Urinary bladder (tissue), 4 donors: ENCODE measurements around the gene C2orf72. TPM values are rescaled to one million over a fixed set of nuclear protein-coding genes. Genes with fewer than 3 reads are reported as not detected.
"Not testable (repeated sequence)": the region's sequence is repeated elsewhere in the genome, so short reads cannot be mapped to it uniquely, and the experiment has no call there.

Experiments used
- DNase-seq: peaks from one replicate; pipeline ENCODE4 v3.0.0-alpha.2; 2015; ENCODE audit errors: extremely low spot score
- H3K27ac ChIP-seq: one replicate; pipeline ENCODE4 v1.5.1; 2013; ENCODE audit warnings: low read depth, mild to moderate bottlenecking, moderate library complexity
- H3K36me3 ChIP-seq: one replicate; pipeline ENCODE4 v1.6.1; 2013; ENCODE audit warnings: mild to moderate bottlenecking, moderate library complexity; ENCODE audit not compliant: insufficient read depth
- H3K4me1 ChIP-seq: one replicate; pipeline ENCODE4 v1.6.1; 2013; ENCODE audit warnings: mild to moderate bottlenecking, moderate library complexity; ENCODE audit not compliant: insufficient read depth
- H3K4me3 ChIP-seq: one replicate; pipeline ENCODE4 v1.5.1; 2013; ENCODE audit warnings: low read depth, low read length
- WGBS: extraction: QIAGEN DNeasy Blood & Tissue Kit; methylation state at CpG from one replicate; pipeline ENCODE4 v1.1.7; 2013; 5-methylcytosine and 5-hydroxymethylcytosine counted together
- polyA plus RNA-seq: library from polyadenylated mRNA; stranded (reverse); fragments of 200-250 nt; gene quantifications from one replicate; pipeline ENCODE4 v1.2.3, GENCODE V29; 2013
- total RNA-seq: library from RNA; depleted of rRNA; stranded (reverse); fragments of >200 nt; gene quantifications from one replicate; pipeline ENCODE4 v1.2.3, GENCODE V29; 2014
- donor health status: healthy with polysubstance abuse.
- donor health status: healthy.

The C2orf72 gene
- total and polyA plus RNA-seq, 2 donors, result 0.91 to 3.7 TPM

DNA sequence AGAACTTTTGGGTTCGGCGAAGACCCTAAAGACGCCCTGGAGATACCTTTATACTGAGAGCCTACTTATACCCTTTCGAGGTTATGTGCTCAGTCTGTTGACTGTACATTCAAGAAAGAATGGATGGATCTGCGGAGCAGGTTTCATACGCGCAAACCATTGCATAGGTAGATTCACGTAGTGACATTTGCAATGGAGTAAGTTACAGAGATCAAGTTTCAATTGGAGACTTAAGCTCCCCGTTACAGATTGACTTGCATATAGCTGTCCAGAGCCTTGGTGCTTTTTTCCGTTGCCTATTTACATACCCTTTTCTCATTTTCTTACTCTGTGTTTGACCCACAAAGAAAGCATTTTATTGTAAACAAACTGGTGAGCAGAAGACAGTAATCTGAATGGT is 20.3 kb downstream of the C2orf72 start:
- Histone ChIP-seq H3K4me1 (no peaks in the 10 kb centered on the region), H3K36me3 (peaks cover 2% of the 10 kb centered on the region), H3K4me3 (peak overlapping the region; percentile 97), H3K27ac (no peak overlapping the region)
- no peak for DNase-seq
- WGBS, result 4% methylated on average over 10 of the region's 10 CpGs

DNA sequence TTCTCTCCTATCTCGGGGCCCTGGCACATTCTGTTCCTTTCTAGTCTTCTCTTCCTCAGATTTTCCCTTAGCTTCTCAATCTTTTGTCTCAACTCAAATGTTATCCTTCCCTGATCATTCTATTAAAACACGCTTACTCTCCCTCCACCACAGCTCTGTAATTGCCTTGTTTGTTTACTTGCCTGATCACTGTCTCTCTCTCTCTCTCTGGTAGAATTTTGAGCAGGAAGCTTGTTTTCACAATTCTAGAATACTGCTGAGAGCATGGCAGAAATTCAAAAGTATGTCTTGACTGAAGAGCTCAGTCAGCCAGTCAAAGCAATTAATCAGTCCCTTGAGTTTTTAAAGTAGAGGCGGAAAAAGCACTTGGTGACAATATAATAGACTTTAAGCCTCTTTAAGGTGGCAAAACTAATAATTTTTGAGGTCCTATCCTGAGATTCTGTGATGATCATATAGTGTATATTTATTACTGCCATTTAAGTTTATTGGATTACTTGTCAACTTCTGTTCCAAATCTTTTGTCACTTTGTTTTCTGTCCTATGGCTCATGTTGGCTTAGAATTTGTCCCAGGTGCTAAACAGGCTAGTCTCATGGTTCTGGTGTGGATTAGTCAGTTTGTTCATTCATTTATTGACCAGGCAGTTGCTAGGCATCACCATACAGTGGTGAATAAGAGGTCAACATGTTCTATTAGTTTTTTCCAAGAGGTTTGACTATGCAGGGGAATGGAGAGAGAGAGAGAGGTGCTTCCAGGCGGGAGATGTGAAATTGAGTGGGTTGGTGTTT is 21.6 kb downstream of the C2orf72 start:
- no peak overlapping the region for H3K4me3 ChIP-seq
- 84% methylated on average over 4 of the region's 4 CpGs for WGBS
- no peak overlapping the region for H3K27ac ChIP-seq
- DNase-seq, result no peak
- peaks cover 2% of the 10 kb centered on the region for H3K36me3 ChIP-seq
- H3K4me1 ChIP-seq, result no peaks in the 10 kb centered on the region

DNA sequence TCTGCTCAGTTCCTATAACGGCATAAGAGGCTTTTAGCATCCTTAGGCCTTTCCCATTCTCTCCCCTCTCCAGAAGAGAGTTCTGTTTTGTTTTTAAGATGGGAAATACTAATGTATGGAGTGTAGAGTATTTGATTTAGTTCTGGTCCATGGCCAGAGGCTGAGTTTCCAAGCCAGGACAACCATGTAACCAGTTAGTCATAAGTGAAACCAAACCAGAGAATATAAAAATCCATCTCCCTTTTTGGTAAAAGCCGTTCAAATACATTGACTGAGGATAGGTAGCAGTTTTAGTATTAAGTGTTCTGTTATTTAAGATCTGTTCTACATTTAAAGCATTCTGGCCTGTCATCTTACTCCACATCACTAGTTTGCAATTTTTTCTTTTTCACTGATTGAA is 22.4 kb downstream of the C2orf72 start:
- H3K4me3 ChIP-seq, result no peak overlapping the region
- H3K27ac ChIP-seq, result no peak overlapping the region
- peaks cover 3% of the 10 kb centered on the region for H3K36me3 ChIP-seq
- no peak for DNase-seq
- WGBS, result 82% methylated on average over 2 of the region's 2 CpGs
- H3K4me1 ChIP-seq, result no peaks in the 10 kb centered on the region

DNA sequence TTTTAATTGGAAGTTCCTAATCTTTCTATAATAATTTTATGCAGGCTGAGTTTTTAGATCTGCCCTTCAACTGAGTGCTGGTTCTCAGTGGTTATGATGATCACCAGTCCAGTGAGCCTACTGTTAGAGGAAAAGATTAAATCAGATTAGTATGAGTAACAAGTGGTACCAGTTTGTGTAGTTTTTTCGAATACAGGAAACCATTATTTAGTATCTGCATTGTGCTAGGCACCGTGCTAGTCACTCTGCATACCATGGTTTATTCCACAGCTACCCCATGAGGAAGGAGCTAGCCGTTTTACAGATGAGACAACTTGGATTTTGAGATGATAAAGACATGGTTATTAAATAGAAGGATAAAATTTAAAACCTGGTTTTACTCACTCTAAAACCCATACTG is 25.5 kb downstream of the C2orf72 start:
- Histone ChIP-seq H3K27ac (no peak overlapping the region), H3K36me3 (peaks cover 5% of the 10 kb centered on the region), H3K4me3 (no peak overlapping the region), H3K4me1 (no peaks in the 10 kb centered on the region)
- no peak for DNase-seq
- WGBS, result 86% methylated on average over 3 of the region's 3 CpGs

DNA sequence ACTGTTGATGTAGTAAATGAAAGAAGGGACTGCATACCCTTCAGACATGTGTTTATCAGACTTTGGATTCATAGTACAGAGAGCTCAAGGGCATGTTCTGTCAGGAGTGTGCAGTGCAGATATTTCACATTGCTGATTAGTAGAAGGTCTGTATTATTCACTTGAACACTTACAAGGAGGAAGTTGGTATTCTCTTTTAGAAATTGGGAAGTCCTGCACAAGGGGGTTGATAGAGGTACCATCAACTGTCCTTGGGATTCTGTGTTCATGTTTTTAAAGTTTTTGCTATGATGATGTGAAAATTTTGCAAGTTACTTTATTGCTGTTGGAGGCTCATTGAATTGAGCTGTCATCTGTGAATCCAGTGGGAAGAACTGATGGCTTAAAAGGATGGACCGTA is 26.0 kb downstream of the C2orf72 start:
- Histone ChIP-seq H3K4me1 (no peaks in the 10 kb centered on the region), H3K36me3 (peaks cover 5% of the 10 kb centered on the region), H3K4me3 (no peak overlapping the region), H3K27ac (no peak overlapping the region)
- WGBS, result 99% methylated on average over 1 of the region's 1 CpG
- no peak for DNase-seq

DNA sequence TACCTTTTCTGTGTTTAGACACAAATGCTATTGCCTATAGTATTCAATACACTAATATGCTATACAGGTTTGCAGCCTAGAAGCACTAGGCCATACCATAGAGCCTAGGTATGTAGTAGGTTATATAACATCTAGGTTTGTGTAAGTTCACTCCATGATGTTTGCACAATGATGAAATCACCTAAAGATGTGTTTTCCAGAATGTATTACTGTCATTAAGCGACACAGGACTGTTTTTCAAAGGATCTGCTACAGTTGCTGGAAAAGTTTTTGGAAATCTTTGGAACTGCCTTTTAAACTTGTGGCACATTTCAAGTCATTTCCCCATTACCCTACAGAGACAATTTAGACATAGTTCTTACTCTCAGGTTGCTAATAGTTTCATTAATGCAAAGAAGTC is 28.6 kb downstream of the C2orf72 start:
- no peaks in the 10 kb centered on the region for H3K4me1 ChIP-seq
- H3K4me3 ChIP-seq, result no peak overlapping the region
- no peak overlapping the region for H3K27ac ChIP-seq
- H3K36me3 ChIP-seq, result peaks cover 5% of the 10 kb centered on the region
- WGBS, result 93% methylated on average over 1 of the region's 1 CpG
- no peak for DNase-seq

DNA sequence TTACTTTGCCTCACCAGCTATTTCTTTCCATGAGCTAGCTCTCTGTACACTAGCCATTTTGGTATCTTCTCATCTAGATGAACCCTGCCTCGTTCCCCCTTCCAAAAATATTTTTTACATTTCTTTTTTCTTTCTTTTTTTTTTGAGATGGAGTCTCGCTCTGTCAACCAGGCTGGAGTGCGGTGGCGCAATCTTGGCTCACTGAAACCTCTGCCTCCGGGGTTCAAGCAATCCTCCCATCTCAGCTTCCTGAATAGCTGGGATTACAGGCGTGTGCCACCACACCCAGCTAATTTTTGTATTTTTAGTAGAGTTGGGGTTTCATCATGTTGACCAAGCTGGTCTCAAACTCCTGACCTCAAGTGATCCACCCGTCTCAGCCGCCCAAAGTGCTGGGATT is 30.2 kb downstream of the C2orf72 start:
- H3K36me3 ChIP-seq, H3K4me3 ChIP-seq, H3K27ac ChIP-seq, DNase-seq, H3K4me1 ChIP-seq: not testable (repeated sequence)
- WGBS, result 92% methylated on average over 8 of the region's 8 CpGs

DNA sequence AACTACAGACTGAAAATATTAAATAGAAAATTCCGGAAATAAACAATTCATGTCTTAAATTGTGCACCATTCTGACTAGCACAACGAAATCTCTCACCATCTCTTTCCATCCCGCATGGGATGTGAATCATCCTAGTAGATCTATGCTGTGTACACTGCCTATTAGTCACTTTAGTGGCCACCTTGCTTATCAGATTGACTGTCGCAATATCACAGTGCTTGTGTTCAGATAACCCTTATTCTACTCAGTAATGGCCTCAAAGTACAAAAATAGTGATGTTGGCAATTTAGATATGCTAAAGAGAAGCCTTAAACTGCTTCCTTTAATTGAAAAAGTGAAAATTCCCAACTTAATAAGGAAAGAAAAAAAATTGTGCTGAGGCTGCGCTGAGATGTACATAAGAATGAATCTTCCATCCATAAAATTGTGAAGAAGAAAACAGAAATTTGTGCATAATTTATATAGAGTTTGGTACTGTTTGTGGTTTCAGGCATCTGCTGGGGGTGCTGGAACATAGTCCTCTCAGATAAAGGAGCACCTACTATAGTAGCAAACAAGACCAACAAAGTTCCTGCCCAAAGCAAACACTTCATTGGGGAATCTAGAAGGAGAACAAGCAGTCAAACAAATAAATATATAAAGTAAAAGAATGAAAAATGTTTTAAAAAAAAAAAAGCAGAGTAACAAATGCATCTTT is 31.4 kb downstream of the C2orf72 start:
- H3K4me3 ChIP-seq, result no peak overlapping the region
- 90% methylated on average over 5 of the region's 5 CpGs for WGBS
- no peak for DNase-seq
- H3K4me1 ChIP-seq, result no peaks in the 10 kb centered on the region
- no peak overlapping the region for H3K27ac ChIP-seq
- H3K36me3 ChIP-seq, result peaks cover 3% of the 10 kb centered on the region

DNA sequence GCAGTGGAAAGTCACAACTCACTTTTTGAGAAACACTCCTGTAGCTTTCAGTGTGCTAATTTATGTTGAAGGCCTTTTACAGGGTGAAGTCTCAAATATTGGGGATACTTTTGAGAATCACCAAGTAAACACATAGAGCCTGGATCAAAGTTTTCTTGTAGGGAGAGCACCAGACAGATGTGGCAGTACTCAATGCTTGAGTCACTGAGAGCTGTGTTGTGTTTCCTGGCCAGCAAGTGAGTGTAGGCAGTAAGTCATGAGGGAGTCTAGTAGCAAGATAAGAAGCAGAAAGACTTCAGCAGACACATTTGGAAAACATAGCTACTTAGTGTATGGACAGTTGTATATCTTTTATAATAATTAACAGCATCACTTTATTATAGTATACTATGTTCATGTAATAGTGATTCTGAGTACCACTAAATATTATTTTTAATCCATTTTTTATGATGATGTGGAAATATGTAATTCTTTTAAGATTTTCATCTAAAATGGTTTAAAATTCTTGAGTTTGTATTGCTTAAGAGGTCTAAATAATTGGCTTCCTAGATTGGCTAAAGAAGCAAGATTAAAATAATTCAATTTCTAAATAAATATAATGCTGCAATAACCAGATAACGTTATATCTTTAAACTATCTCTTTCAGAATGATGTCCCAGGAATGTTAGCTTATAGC is 32.2 kb downstream of the C2orf72 start:
- no peak for DNase-seq
- H3K27ac ChIP-seq, result no peak overlapping the region
- no peaks in the 10 kb centered on the region for H3K4me1 ChIP-seq
- no peak overlapping the region for H3K4me3 ChIP-seq
- 82% methylated on average over 1 of the region's 1 CpG for WGBS
- peaks cover 3% of the 10 kb centered on the region for H3K36me3 ChIP-seq

DNA sequence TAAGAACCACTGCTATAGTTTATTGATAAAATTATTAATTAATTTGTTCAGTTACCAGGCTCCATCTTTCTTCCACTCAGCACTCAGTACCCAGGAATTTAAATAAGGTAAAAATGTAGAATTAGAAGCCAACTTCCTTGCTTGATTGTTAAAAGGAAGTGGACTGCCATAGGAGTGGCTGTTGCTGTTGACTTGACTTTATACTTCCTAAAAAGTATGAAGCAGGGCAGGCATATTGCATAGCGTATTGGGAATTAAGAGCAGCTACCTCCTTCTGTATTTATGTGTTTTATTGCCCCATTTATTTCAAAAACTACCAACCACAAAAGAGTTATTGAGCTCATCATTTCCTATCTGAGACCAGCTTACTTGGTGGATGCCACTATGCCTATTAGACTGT is 47.2 kb downstream of the C2orf72 start:
- DNase-seq, result no peak
- H3K4me3 ChIP-seq, result no peak overlapping the region
- no peak overlapping the region for H3K27ac ChIP-seq
- no peaks in the 10 kb centered on the region for H3K4me1 ChIP-seq
- H3K36me3 ChIP-seq, result peaks cover 7% of the 10 kb centered on the region
- 92% methylated on average over 1 of the region's 1 CpG for WGBS

DNA sequence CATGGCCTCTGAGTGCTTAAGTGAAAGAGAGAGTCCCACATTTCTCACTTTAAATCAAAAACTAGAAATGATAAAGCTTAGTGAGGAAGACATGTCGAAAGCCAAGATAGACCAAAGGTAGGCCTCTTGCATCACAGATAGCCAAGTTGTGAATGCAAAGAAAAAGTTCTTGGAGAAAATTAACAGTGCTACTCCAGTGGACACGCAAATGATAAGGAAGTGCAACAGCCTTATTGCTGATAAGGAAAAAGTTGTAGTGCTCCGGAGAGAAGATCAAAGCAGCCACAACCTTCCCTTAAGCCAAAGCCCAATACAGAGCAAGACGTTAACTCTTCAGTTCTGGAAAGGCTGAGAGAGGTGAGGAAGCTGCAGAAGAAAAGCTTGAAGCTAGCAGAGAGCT is 51.4 kb downstream of the C2orf72 start:
- no peak for DNase-seq
- H3K36me3 ChIP-seq, result peaks cover 4% of the 10 kb centered on the region
- H3K4me3 ChIP-seq, result no peak overlapping the region
- H3K27ac ChIP-seq, result no peak overlapping the region
- WGBS, result 68% methylated on average over 4 of the region's 4 CpGs
- H3K4me1 ChIP-seq, result no peaks in the 10 kb centered on the region

DNA sequence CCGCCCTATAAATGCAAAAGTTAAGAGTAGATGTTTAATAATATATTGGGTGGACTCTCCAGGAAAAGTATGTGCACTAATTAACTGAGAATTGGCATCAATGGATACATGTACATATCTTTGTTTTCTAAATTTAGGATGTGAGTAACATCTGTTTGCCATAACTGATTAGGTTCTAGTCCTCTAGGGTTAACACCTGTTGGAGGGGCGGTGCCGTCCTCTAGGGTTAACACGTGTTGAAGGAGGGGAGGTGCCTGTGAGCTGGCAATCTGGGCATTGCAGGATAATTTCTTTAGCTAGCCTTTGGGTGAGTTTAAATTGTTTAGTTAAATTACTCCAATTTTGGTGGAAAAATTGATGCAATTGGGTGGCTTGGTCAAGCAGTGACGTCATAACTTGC is 56.6 kb downstream of the C2orf72 start:
- no peak overlapping the region for H3K4me3 ChIP-seq
- 84% methylated on average over 5 of the region's 5 CpGs for WGBS
- peaks cover 2% of the 10 kb centered on the region for H3K36me3 ChIP-seq

DNA sequence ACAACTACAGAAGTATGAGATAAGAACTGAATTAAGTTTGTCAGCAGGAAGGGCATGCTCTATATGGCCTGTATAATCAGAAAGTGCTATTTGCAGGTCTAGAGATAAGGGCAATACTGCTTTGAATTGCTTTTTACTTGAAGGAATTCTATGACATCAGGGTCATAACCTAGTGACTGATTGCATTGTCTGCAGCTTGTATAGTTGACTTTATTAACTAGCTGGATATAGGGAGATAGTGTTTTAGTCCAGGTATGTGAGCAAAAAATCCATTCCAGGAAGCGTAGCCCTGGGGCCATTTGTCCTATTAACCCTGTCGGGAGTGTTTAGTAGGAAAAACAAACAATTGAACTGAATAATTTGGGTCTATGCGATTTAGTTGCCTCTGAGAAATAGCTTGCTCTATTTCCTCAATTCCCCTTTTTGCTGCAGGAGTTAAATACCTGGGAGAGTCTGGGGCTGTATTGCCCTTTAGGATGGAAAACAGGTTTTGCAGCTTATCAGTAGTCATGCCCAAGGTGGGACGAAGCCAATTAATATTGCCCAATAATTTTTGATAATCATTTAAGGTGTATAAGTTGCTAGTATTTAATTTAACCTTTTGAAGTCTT is 57.5 kb downstream of the C2orf72 start:
- Histone ChIP-seq H3K4me3 (no peak overlapping the region), H3K27ac (no peak overlapping the region), H3K4me1 (no peaks in the 10 kb centered on the region), H3K36me3 (peaks cover 2% of the 10 kb centered on the region)
- no peak for DNase-seq
- WGBS, result 81% methylated on average over 4 of the region's 4 CpGs

More for the DNA sequence above, 56.6 kb downstream of the C2orf72 start:
- no peaks in the 10 kb centered on the region for H3K4me1 ChIP-seq
- DNase-seq, result no peak
- no peak overlapping the region for H3K27ac ChIP-seq
